ENCODE results near the gene PPP1R12B.

Gene PPP1R12B

DNA sequence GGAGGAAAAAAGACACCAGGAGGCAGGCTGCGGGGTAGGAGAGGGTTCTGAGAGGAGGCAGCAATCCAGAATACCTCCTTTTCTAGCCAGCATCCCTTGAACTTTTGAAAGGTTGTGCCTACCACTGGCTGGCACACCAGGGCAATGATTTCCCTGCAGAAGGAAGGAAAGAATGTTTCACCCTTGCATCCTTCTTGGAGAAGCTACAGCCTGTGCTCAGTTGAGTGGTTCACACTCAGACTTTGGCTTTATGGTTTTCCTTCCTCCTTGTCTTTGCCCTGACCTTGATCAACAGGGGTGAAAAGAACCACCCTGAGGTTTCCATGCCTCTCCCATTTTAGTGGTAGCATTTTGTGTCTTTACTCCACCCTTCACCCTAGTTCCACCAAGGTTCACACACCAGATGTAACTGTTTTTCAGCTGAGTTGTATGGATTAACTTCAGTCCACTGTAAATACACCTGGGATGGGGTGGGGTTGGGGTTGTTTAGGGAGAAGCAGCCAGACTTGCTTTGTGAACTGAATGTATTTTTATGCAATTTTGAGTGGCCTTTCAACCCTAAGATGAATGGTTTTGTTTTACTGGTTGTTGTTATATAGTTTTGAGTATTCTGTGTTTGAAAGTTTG is 239.5 kb downstream of the PPP1R12B start:
- Histone ChIP-seq H3K4me3 (ENCODE audit: low read depth in 1 of 2, low read length in 2 of 2) (no peak overlapping the region), H3K27ac (ENCODE audit: low read depth, low read length) (no peak overlapping the region), H3K27me3 (ENCODE audit: control insufficient read depth in 1 of 2, insufficient read depth in 2 of 2, low read length in 2 of 2) (no peaks in the 10 kb centered on the region), H3K36me3 (ENCODE audit: control insufficient read depth in 1 of 2, insufficient read depth in 2 of 2, low read length in 2 of 2) (peaks cover 17 to 26% of the 10 kb centered on the region in 2 donors), H3K4me1 (ENCODE audit: control insufficient read depth in 1 of 2, insufficient read depth in 2 of 2, low read length in 2 of 2) (peaks cover 0 to 13% of the 10 kb centered on the region in 2 donors), H3K9ac (ENCODE audit: low read depth in 1 of 2, low read length in 2 of 2) (no peak overlapping the region), H3K9me3 (ENCODE audit: control insufficient read depth in 1 of 2, low read length in 2 of 2) (no peaks in the 10 kb centered on the region)

- H3K27ac ChIP-seq (ENCODE audit: low read depth, low read length), result peak overlapping the region; percentile 34
- H3K9ac ChIP-seq (ENCODE audit: low read depth in 1 of 2, low read length in 2 of 2), result no peak overlapping the region
These were observed 240.1 kb downstream of the PPP1R12B start for GRCh38 chr1:202588503-202589189.

GRCh38 chr1:202589190-202589930 is 240.9 kb downstream of the PPP1R12B start:
- Histone ChIP-seq H3K4me3 (ENCODE audit: low read depth in 1 of 2, low read length in 2 of 2) (no peak overlapping the region), H3K27ac (ENCODE audit: low read depth, low read length) (peak overlapping the region; percentile 44), H3K4me1 (ENCODE audit: control insufficient read depth in 1 of 2, insufficient read depth in 2 of 2, low read length in 2 of 2) (peaks cover 0 to 13% of the 10 kb centered on the region in 2 donors), H3K9me3 (ENCODE audit: control insufficient read depth in 1 of 2, low read length in 2 of 2) (no peaks in the 10 kb centered on the region), H3K9ac (ENCODE audit: low read depth in 1 of 2, low read length in 2 of 2) (peak overlapping the region in 1 of 2 donors; percentile 12), H3K36me3 (ENCODE audit: control insufficient read depth in 1 of 2, insufficient read depth in 2 of 2, low read length in 2 of 2) (peaks cover 14 to 20% of the 10 kb centered on the region in 2 donors), H3K27me3 (ENCODE audit: control insufficient read depth in 1 of 2, insufficient read depth in 2 of 2, low read length in 2 of 2) (no peaks in the 10 kb centered on the region)

More at GRCh38 chr1:202588503-202589189, 240.1 kb downstream of the PPP1R12B start:
- peaks cover 0 to 13% of the 10 kb centered on the region in 2 donors for H3K4me1 ChIP-seq (ENCODE audit: control insufficient read depth in 1 of 2, insufficient read depth in 2 of 2, low read length in 2 of 2)
- no peaks in the 10 kb centered on the region for H3K9me3 ChIP-seq (ENCODE audit: control insufficient read depth in 1 of 2, low read length in 2 of 2)
- peaks cover 14 to 22% of the 10 kb centered on the region in 2 donors for H3K36me3 ChIP-seq (ENCODE audit: control insufficient read depth in 1 of 2, insufficient read depth in 2 of 2, low read length in 2 of 2)
- H3K4me3 ChIP-seq (ENCODE audit: low read depth in 1 of 2, low read length in 2 of 2), result no peak overlapping the region
- H3K27me3 ChIP-seq (ENCODE audit: control insufficient read depth in 1 of 2, insufficient read depth in 2 of 2, low read length in 2 of 2), result no peaks in the 10 kb centered on the region

GRCh38 chr1:202590126-202590525 is 241.6 kb downstream of the PPP1R12B start:
- Histone ChIP-seq H3K9ac (ENCODE audit: low read depth in 1 of 2, low read length in 2 of 2) (peak overlapping the region in 1 of 2 donors; percentile 12), H3K27ac (ENCODE audit: low read depth, low read length) (peak overlapping the region; percentile 44), H3K36me3 (ENCODE audit: control insufficient read depth in 1 of 2, insufficient read depth in 2 of 2, low read length in 2 of 2) (peaks cover 11 to 13% of the 10 kb centered on the region in 2 donors), H3K9me3 (ENCODE audit: control insufficient read depth in 1 of 2, low read length in 2 of 2) (no peaks in the 10 kb centered on the region), H3K4me1 (ENCODE audit: control insufficient read depth in 1 of 2, insufficient read depth in 2 of 2, low read length in 2 of 2) (peaks cover 0 to 13% of the 10 kb centered on the region in 2 donors), H3K4me3 (ENCODE audit: low read depth in 1 of 2, low read length in 2 of 2) (no peak overlapping the region), H3K27me3 (ENCODE audit: control insufficient read depth in 1 of 2, insufficient read depth in 2 of 2, low read length in 2 of 2) (no peaks in the 10 kb centered on the region)

DNA sequence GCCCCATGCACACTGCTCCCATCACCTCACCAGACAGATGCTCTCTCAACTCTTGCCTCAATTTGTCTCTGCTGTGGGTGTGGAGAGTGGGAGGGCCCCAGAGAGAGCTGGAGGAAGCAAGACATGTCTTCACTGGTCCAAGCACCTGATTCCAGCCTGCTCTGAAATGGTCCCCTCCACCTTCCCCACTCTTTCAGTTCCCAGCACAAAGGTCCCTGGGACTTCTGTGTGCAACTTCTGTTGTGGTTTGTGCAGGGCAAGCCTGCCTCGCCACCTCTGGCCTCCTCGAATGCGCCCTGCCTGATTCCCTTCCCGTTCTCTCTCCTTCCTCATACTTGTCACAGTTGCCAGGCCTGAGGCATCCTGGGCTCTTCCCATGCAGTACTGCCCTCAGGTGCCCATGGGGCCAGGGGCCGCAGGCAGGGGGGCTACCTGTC is 242.5 kb downstream of the PPP1R12B start:
- H3K4me1 ChIP-seq (ENCODE audit: control insufficient read depth in 1 of 2, insufficient read depth in 2 of 2, low read length in 2 of 2), result peaks cover 0 to 12% of the 10 kb centered on the region in 2 donors
- H3K27me3 ChIP-seq (ENCODE audit: control insufficient read depth in 1 of 2, insufficient read depth in 2 of 2, low read length in 2 of 2), result no peaks in the 10 kb centered on the region
- no peak overlapping the region for H3K9ac ChIP-seq (ENCODE audit: low read depth in 1 of 2, low read length in 2 of 2)
- H3K27ac ChIP-seq (ENCODE audit: low read depth, low read length), result no peak overlapping the region
- peaks cover 11 to 12% of the 10 kb centered on the region in 2 donors for H3K36me3 ChIP-seq (ENCODE audit: control insufficient read depth in 1 of 2, insufficient read depth in 2 of 2, low read length in 2 of 2)
- H3K4me3 ChIP-seq (ENCODE audit: low read depth in 1 of 2, low read length in 2 of 2), result no peak overlapping the region
- no peaks in the 10 kb centered on the region for H3K9me3 ChIP-seq (ENCODE audit: control insufficient read depth in 1 of 2, low read length in 2 of 2)

GRCh38 chr1:202591515-202591914 is 243.0 kb downstream of the PPP1R12B start:
- H3K36me3 ChIP-seq (ENCODE audit: control insufficient read depth in 1 of 2, insufficient read depth in 2 of 2, low read length in 2 of 2), result peaks cover 9 to 12% of the 10 kb centered on the region in 2 donors
- H3K9me3 ChIP-seq (ENCODE audit: control insufficient read depth in 1 of 2, low read length in 2 of 2), result no peaks in the 10 kb centered on the region
- H3K9ac ChIP-seq (ENCODE audit: low read depth in 1 of 2, low read length in 2 of 2), result no peak overlapping the region
- no peak overlapping the region for H3K27ac ChIP-seq (ENCODE audit: low read depth, low read length)
- H3K27me3 ChIP-seq (ENCODE audit: control insufficient read depth in 1 of 2, insufficient read depth in 2 of 2, low read length in 2 of 2), result no peaks in the 10 kb centered on the region
- peaks cover 0 to 8% of the 10 kb centered on the region in 2 donors for H3K4me1 ChIP-seq (ENCODE audit: control insufficient read depth in 1 of 2, insufficient read depth in 2 of 2, low read length in 2 of 2)
- no peak overlapping the region for H3K4me3 ChIP-seq (ENCODE audit: low read depth in 1 of 2, low read length in 2 of 2)

DNA sequence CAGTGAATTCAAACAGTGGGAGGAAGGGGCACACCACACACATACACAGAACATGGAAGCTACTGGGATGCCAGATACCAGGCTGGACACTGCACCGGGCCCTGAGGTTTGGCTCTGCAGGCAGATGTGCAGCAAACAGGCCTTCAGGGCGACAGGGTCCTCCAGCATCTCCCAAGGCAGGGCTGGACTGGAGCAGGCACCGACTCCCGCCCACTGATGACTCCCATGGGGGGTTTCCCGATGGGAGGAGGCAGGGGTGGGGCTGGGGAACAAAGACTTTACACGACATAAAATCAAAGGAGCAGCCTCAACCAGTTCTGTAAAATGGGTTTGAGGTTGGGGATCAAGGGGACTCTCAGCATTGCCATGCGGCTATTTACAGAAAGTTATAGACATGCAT is 243.6 kb downstream of the PPP1R12B start:
- Histone ChIP-seq H3K9ac (ENCODE audit: low read depth in 1 of 2, low read length in 2 of 2) (no peak overlapping the region), H3K27me3 (ENCODE audit: control insufficient read depth in 1 of 2, insufficient read depth in 2 of 2, low read length in 2 of 2) (no peaks in the 10 kb centered on the region), H3K4me3 (ENCODE audit: low read depth in 1 of 2, low read length in 2 of 2) (no peak overlapping the region), H3K9me3 (ENCODE audit: control insufficient read depth in 1 of 2, low read length in 2 of 2) (no peaks in the 10 kb centered on the region), H3K36me3 (ENCODE audit: control insufficient read depth in 1 of 2, insufficient read depth in 2 of 2, low read length in 2 of 2) (peaks cover 9 to 12% of the 10 kb centered on the region in 2 donors), H3K27ac (ENCODE audit: low read depth, low read length) (no peak overlapping the region), H3K4me1 (ENCODE audit: control insufficient read depth in 1 of 2, insufficient read depth in 2 of 2, low read length in 2 of 2) (peaks cover 0 to 8% of the 10 kb centered on the region in 2 donors)

GRCh38 chr1:202593845-202594244 is 245.3 kb downstream of the PPP1R12B start:
- Histone ChIP-seq H3K27ac (ENCODE audit: low read depth, low read length) (no peak overlapping the region), H3K27me3 (ENCODE audit: control insufficient read depth in 1 of 2, insufficient read depth in 2 of 2, low read length in 2 of 2) (no peaks in the 10 kb centered on the region), H3K9me3 (ENCODE audit: control insufficient read depth in 1 of 2, low read length in 2 of 2) (no peaks in the 10 kb centered on the region), H3K4me3 (ENCODE audit: low read depth in 1 of 2, low read length in 2 of 2) (no peak overlapping the region), H3K36me3 (ENCODE audit: control insufficient read depth in 1 of 2, insufficient read depth in 2 of 2, low read length in 2 of 2) (peaks cover 9 to 12% of the 10 kb centered on the region in 2 donors), H3K9ac (ENCODE audit: low read depth in 1 of 2, low read length in 2 of 2) (no peak overlapping the region), H3K4me1 (ENCODE audit: control insufficient read depth in 1 of 2, insufficient read depth in 2 of 2, low read length in 2 of 2) (peaks cover 0 to 3% of the 10 kb centered on the region in 2 donors)

DNA sequence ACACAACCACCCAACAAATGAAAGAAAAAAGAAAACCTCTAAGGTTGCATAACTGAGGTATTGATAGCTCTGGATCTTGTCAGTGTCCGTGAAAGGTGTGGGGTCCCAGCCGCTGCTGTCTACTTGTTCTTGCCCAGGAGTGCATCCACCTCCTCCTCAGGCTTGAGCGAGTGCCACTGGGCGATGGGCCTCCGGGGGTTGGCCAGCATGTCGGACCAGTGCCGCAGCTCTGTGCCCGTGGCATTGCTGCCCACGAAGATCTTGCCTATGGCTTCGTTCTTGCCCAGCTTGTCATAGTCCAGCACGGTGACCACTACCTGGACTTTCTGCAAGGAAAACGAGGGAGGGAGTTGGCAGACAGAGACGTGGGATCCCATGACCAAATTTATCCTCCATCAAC is 248.1 kb downstream of the PPP1R12B start:
- no peak overlapping the region for H3K9ac ChIP-seq (ENCODE audit: low read depth in 1 of 2, low read length in 2 of 2)
- no peaks in the 10 kb centered on the region for H3K9me3 ChIP-seq (ENCODE audit: control insufficient read depth in 1 of 2, low read length in 2 of 2)
- H3K4me3 ChIP-seq (ENCODE audit: low read depth in 1 of 2, low read length in 2 of 2), result no peak overlapping the region
- no peaks in the 10 kb centered on the region for H3K27me3 ChIP-seq (ENCODE audit: control insufficient read depth in 1 of 2, insufficient read depth in 2 of 2, low read length in 2 of 2)
- H3K4me1 ChIP-seq (ENCODE audit: control insufficient read depth in 1 of 2, insufficient read depth in 2 of 2, low read length in 2 of 2), result no peaks in the 10 kb centered on the region
- H3K36me3 ChIP-seq (ENCODE audit: control insufficient read depth in 1 of 2, insufficient read depth in 2 of 2, low read length in 2 of 2), result peaks cover 9 to 12% of the 10 kb centered on the region in 2 donors
- H3K27ac ChIP-seq (ENCODE audit: low read depth, low read length), result no peak overlapping the region

All from duodenal mucosa (tissue), 2 donors.